HG02884 (cell line): ENCODE results near the gene IL11RA.

Source experiments
- ATAC-seq: cut with Tn5 transposase; IDR thresholded peaks from one replicate; pipeline ENCODE4 v1.9.1; 2021; ENCODE audit warnings: mild to moderate bottlenecking, moderate library complexity; ENCODE audit not compliant: unreplicated experiment

The IL11RA gene

GRCh38 chr9:34684816-34685215 is 32.8 kb downstream of the IL11RA start:
- no peak for ATAC-seq

DNA sequence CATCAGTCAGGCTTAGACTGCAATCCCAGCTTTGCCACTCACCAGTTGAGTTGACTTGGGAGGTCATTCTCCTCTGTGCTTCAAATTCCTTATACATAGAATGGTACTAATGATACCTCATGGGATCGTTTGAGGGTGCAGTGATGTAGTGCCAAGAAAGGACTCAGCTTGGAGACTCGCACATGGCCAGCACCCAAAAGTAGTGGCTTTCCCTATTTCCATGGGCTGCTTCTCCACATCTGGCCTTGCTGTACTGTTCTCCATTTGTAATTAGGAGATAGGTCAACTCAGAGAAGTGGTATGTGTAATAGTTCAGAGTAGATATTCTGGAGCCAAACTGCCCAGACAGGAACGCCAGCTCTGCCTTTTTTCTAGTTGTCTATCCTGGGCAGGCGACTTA is 33.6 kb downstream of the IL11RA start:
- ATAC-seq: no peak

DNA sequence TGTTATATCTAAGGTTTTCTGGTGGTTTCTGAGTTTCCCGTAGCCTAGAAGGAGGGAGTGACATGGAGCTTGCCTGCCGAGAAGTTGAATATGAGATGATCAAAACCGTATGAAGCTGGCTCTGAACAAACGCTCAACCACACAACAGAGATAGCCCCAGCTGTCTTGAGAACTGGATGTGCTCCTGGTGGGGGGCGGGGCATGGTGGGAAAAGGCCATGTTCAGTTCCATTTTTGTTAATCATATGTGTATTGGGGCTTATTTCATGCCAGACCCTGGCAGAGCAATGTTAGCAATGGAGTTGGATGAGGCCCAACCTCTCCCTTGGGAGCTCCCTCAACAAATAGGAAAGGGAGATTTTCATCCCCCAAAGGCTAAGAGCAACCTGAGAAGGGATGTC is 34.2 kb downstream of the IL11RA start:
- no peak for ATAC-seq

GRCh38 chr9:34686732-34687131 is 34.7 kb downstream of the IL11RA start:
- no peak for ATAC-seq

GRCh38 chr9:34687276-34688030 is 35.5 kb downstream of the IL11RA start:
- ATAC-seq: no peak

DNA sequence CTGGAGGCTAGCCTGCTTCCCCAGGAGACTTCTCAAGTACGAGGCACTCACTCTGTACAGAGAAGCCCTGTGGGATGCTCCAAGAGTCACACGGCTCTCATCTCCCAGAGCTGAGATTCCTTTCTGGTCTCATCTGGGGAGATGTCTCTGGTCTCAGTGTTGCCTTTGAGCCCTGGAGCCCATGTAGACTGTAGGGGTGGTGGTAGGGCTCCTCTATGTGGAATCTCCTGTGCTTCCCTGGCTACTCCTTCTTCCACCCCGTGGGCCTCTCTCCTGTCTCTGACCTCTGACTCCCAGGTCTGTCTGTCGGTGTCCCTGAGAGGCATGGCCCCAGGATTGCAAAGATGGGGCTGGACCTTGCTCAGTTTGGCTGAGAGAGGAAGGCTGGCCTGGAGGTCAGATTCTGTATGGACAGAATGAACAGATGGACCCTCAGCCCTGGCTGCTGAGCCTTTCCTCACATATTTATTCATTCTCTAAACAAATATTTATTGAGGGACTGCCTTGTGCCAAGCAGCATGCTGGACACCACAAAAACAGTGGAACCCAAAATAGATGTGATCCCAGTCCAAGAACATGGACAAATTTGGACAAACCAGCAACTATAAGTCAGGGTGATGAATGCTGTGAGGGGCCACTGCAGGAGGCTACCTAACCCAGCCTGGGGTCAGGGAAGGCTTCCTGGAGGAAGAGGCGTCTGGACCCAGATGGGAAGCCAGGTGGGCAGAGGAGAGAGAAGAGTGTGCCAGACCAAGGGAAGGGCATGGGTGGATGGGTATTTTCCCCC is 36.5 kb downstream of the IL11RA start:
- ATAC-seq: no peak

- ATAC-seq: no peak
Observed at GRCh38 chr9:34689116-34689470, 37.1 kb downstream of the IL11RA start.

- ATAC-seq: no peak
Observed at GRCh38 chr9:34689512-34689911, 37.5 kb downstream of the IL11RA start.

DNA sequence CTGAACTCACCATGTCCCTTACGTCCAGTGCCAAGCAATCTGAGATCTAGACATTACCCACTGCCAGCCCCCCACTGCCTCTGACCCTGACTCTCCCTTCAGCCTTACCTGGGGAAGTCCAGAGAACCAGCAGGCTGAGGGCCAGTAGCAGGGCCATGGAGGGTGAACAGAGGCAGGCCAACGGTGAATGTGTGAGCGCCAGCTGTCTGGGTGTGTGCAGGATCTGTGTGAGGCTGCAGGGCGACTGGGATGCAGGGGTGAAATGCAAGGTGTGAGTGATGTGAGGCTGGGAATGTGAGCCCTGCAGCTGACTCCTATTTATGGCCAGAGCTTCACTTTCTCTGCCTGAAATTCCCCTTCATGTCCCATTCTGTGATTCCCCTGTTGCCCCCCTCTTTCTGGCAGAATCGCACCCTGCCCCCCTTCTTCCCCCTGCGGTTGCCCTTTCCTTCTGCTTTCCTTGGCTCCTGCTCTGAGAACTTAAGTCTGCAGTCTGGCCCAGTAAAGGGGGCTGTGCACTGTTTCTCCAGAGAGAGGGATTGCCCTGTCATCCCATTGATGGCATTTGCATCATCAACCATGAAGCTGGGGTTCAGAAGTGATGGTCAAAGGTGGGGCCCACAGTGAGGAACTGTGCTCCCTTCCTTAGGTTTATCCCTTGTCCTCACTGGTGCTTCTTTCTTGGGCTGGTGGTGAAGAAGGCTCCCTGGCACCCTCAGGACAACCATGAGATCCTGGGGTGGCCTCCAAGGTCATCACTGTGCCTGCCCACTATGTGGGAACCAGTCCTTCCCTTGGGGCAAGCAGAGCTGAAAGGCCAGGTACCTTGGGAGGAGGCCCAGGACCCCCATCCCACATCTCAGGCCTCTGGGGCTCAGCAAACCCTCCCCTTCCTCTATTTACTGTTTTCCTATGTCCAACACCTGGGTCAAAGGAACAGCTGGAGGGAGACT is 39.3 kb downstream of the IL11RA start, which contains the start of gene CCL19:
TSS of gene CCL19 (minus strand) at position 294 of the 953 bp plus-strand sequence. CDS start at position 157, 137 bp downstream.
- ATAC-seq: no peak

DNA sequence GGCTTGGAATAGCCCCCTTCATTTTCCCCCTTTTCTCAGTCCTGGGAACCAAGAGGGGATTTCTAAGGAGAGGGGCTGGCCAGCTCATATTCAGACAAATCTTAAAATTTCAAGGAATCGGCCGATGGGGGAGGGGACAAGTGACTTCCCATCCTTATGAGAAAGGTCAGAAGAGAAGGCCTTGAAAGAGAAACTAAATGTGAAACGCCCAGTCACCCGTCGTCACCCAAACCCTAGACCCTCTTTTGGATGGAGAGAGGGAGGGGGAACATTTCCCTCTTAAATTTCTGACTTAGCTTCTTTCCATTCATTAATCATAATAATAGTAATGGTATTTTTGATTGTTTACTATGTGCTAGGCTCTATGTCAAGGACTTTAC is 39.9 kb downstream of the IL11RA start:
- ATAC-seq: no peak

GRCh38 chr9:34693560-34693959 is 41.6 kb downstream of the IL11RA start:
- no peak for ATAC-seq

- ATAC-seq: no peak
Observed at GRCh38 chr9:34694811-34695210, 42.8 kb downstream of the IL11RA start.

DNA sequence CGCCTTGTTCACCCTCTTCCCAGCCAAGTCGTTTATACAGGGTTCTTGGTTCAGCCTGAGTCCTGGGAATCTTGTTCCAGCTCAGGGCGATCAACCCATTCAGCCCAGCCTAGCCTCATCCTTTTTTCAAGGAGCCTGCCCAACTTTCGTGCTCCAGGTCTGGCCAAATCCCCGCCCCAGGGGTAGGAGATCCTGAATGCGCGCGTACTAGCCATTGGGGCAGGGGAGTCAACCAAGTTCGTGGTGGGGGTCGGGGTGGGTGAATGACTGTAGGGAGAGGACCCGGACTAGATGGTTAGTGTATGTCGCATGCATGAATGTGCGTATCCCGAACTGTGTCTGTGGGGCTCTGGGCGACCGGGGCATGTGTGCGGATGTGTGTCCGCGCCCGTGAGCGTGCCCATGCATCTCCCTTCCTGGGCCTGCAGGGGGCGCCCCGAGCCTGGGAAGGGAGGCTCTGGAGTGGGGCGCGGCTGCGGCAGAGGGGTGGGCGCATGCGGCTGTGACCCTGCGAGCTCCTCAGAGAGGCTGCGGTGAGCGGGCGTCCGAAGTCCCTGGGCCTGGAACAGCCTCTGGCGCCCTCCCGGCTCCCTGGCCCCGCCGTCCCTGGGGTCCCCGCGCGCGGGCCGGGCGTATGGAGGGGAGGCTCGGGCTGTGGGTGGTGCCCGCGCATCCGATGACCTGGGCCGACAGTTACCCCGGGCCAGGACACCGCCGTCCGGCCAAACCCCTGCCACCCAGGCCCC is 49.2 kb downstream of the IL11RA start:
- no peak for ATAC-seq

GRCh38 chr9:34701769-34702736 is 50.1 kb downstream of the IL11RA start:
- ATAC-seq: no peak

DNA sequence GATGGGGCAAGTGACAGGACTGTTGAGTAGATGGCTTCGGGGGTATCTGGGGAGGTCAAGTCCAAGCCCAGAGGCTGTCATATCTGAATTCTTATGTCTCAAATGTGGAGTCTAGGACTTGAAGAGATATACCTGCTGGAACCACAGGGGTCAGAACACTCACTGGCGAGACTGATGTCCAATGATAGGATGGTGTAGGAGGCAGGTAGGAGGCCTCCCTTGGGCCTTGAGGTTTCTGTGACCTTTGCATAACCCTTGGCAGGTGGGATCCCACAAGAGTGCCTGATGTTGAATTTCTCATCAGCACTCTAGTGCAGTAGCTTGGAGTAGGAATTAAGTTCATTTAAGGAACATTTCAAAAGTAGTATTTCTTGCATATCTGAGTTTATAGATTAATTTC is 55.1 kb downstream of the IL11RA start:
- ATAC-seq: no peak

- ATAC-seq: no peak
Observed at GRCh38 chr9:34709196-34709978, 57.4 kb downstream of the IL11RA start.

- ATAC-seq: no peak
Observed at GRCh38 chr9:34710023-34710422, 58.0 kb downstream of the IL11RA start, which contains the start of gene CCL21. TSS of gene CCL21 (minus strand) at chr9:34710136. CDS start at chr9:34710066, 70 bp downstream.
